ENCODE results near the gene VIL1. TPM values are rescaled to one million over a fixed set of nuclear protein-coding genes. Genes with fewer than 3 reads are reported as not detected.

The VIL1 gene
- polyA plus RNA-seq (ENCODE audit: insufficient read length in 4 of 4) = 10 to 100 TPM in 3 of 4 donors, under 1 TPM in 1; 0.75 to 28.8 (median 19.5) TPM

DNA sequence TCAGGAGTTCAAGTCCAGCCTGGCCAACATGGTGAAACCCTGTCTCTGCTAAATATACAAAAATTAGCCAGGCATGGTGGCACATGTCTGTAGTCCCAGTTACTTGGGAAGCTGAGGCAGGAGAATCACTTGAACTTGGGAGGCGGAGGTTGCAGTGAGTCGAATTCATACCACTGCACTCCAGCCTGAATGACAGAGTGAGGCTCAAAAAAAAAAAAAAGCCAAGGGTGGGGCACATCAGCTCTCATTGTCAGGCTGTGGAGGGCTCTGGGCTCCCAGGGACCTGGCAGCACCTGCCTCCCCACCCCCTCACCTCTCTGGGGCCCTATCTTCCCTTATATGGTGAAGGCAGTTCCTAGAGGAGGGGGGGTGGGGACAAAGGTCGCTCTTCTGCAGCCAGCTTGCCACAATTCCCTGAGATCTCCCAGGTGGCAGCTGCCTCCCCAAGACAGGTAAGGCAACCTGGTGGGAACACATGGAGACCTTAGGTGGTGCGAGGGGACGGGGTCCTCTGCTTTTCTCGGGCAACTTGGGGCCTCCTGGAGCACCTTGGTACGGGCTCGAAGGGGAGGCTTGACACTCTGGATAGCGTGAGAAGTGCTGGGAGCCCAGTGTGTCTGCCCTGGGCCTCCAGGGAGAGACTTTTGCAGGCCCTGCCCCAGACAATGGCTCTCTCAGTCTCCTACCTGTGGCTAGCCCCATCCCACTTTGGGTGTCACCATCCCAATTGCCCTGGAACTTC, at the start of gene VIL1:
Gene VIL1 (plus strand): TSS at position 407 of the 742 bp plus-strand sequence. CDS start 4,656 bp downstream, outside the sequence.
- no peak for DNase-seq (ENCODE audit: low read depth in 4 of 4, low spot score in 3 of 4)

DNA sequence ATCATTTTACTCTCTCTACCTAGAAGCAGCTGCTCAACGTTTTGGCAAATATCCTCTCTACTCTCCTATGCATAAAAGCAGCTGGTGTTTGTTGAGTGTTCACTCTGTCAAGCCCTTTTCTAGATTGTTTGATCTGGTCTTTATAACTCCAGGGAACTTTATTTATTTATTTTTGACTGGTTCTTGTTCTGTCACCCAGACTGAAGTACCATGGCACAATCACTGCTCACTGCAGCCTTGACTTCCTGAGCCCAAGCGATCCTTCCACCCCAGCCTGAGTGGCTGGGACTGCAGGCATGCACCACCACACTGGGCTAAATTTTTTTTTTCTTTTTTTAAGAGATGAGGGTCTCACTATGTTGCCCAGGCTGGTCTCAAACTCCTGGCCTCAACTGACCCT, 49.6 kb upstream of the VIL1 start:
- no peak for DNase-seq (ENCODE audit: low read depth in 4 of 4, low spot score in 3 of 4)

DNA sequence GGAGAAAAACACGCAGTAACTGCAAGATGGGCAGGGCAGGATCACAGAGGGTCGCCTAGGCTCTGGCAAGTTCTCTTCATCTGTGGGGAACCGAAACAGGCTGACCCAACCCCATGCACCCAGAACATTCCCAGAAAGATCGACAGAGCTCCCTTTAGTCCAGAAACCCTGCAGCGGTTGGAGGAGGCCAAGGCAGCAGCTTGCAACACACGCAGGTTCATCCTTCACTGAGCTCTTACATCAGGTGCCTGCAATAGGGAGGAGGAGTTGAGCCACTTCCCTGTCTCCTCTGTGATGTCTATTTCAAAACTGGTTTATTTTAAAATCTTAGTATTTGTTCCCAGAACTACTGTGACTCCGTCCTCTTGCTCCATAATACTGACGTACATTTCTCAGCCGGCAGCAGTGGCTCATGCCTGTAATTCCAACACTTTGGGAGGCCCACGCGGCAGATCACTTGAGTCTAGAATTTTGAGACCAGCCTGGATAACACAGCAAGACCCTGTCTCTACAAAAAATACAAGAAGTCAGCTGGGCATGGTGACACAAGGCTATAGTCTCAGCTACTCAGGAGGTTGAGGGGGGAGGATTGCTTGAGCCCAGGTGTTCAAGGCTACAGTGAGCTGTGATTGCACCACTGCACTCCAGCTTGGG, 48.4 kb upstream of the VIL1 start:
- DNase-seq (ENCODE audit: low read depth in 4 of 4, low spot score in 3 of 4) = no peak

DNA sequence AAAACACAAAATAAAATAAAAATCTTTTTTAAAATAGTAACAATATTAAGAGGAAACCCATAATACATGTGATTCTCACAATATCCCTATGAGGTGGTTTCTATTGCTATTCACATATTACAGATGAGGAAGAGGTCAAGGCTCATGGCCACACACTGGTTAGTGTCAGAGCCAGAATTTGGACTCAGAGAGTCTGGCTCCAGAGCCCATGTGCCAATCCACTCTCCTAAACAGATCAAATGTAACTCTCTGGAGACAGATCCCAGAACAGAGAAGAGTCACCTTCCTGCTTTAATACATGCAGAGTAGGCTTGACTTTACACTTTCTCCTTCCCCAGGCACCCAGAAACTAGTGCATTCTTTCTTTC, 47.0 kb upstream of the VIL1 start:
- DNase-seq (ENCODE audit: low read depth in 4 of 4, low spot score in 3 of 4) = no peak

DNA sequence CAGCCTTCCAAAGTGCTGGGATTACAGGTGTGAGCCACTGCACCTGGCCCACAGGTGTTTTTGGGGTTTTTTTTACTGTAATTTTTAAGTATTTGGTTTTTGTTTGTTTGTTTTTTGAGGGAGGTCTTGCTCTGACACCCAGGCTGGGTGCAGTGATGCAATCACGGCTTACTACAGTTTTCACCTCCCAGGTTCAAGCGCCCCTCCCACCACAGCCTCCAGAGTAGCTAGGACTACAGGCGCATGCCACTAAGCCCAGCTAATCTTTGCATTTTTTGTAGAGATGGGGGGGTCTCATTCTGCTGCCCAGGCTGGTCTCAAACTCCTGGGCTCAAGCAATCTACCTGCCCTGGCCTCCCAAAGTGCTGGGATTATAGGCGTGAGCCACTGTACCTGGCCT, 44.1 kb upstream of the VIL1 start:
- DNase-seq (ENCODE audit: low read depth in 4 of 4, low spot score in 3 of 4) = no peak

DNA sequence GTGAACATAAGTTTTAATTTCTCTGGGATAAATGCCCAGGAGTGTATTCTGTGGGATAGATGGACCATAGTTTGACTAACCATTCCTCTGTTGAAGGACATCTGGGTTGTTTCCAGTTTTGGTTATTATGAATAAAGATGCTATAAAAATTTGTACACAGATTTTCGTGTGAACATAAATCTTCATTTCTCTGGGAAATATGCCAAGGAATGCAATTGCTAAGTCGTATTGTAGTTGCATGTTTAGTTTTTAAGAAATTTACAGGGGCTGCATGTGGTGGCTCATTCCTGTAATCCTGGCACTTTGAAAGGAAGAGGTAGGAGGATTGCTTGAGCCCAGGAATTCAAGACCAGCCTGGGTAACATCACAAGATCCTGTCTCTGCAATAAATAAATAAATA, 43.7 kb upstream of the VIL1 start:
- DNase-seq (ENCODE audit: low read depth in 4 of 4, low spot score in 3 of 4) = no peak

DNA sequence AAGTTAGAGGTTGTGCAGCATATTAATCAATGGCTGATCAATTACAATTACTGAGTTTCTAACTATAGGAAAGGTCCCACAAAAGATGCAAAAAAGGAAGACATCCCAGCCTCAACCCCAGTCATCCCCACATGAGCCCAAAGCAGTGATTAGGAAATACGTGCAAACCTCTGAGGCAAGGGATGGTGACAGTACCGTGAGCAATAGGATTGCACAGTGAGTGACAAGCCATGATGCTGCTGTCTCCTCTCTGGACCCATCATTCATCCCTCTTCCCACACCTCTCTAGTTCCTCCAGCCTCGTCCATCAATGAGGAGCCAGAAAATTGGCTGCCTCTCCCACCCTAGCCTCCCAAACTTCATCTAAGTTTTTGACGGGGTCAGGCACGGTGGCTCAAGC, 40.9 kb upstream of the VIL1 start:
- DNase-seq (ENCODE audit: low read depth in 4 of 4, low spot score in 3 of 4) = no peak

DNA sequence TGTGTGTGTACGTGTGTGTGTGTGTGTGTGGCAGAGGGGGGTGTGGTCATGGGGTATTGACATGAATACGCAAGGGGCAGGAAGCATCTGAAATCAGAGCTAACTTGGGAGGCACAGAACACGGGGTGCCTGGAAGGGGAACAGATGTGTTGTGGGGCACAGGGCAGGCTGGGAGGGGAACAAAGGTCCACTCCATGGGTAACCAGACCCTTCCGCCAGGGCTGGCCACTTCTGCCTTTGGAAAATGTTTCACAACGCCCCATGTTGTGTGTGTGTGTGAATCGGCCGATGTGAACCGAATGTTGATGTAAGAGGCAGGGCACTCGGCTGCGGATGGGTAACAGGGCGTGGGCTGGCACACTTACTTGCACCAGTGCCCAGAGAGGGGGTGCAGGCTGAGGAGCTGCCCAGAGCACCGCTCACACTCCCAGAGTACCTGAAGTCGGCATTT, 37.0 kb upstream of the VIL1 start, which contains the start of gene SLC11A1:
Gene SLC11A1 (plus strand): TSS at position 358 of the 451 bp plus-strand sequence. CDS start 96 bp downstream, outside the sequence.
- no peak for DNase-seq (ENCODE audit: low read depth in 4 of 4, low spot score in 3 of 4)

DNA sequence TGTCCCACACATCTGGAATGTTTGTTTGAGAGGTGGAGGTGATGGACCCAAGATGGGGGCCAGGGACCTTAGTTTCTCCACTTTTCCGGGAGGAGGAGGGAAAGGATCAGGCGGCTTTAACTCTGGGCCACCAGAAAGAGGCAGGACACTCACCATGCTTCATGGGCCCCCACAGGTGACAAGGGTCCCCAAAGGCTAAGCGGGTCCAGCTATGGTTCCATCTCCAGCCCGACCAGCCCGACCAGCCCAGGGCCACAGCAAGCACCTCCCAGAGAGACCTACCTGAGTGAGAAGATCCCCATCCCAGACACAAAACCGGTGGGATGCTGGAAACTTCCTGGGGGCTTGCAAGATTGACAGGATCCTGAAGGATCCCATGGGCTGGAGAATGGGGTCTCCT, 36.1 kb upstream of the VIL1 start:
- DNase-seq (ENCODE audit: low read depth in 4 of 4, low spot score in 3 of 4) = no peak

DNA sequence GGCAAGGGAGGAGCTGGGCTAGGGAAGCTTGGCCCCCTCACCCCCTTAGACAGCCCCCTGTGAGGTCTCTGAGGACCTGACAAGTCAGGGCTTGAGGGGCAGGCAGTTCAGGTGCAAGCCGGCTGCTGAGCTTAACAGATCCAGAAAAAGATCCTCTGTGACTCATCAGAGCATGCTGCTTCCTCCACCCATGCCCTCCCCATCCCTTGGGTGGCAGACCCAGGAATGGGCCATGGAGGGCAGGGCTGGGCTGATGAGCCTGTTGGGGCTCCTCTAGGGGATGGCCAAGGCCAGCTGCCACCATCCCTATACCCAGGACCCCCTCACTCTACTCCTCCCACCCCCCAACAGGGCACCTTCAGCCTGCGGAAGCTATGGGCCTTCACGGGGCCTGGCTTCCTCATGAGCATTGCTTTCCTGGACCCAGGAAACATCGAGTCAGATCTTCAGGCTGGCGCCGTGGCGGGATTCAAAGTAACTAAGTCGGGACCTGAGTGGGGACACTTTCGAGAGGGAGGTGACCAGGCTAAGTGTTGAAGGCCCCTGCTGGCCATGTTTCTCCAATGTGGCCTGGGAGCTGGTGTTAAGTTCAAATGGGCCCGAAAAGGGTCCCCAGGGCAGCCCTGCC, 34.9 kb upstream of the VIL1 start:
- DNase-seq (ENCODE audit: low read depth in 4 of 4, low spot score in 3 of 4) = no peak

DNA sequence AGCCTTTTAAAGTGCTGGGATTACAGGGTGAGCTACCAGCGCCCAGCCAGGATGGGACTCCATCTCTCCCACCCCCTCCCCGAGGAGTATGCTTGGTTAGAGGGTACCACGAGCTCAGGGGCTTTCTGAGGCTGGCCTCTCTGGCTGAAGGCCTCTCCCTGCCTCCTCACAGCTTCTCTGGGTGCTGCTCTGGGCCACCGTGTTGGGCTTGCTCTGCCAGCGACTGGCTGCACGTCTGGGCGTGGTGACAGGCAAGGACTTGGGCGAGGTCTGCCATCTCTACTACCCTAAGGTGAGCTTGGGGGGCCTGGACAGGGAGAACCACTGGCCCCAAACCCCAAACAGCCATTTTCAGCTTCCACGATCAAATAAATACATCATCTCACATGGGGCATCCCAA, 33.9 kb upstream of the VIL1 start:
- DNase-seq (ENCODE audit: low read depth in 4 of 4, low spot score in 3 of 4) = no peak

DNA sequence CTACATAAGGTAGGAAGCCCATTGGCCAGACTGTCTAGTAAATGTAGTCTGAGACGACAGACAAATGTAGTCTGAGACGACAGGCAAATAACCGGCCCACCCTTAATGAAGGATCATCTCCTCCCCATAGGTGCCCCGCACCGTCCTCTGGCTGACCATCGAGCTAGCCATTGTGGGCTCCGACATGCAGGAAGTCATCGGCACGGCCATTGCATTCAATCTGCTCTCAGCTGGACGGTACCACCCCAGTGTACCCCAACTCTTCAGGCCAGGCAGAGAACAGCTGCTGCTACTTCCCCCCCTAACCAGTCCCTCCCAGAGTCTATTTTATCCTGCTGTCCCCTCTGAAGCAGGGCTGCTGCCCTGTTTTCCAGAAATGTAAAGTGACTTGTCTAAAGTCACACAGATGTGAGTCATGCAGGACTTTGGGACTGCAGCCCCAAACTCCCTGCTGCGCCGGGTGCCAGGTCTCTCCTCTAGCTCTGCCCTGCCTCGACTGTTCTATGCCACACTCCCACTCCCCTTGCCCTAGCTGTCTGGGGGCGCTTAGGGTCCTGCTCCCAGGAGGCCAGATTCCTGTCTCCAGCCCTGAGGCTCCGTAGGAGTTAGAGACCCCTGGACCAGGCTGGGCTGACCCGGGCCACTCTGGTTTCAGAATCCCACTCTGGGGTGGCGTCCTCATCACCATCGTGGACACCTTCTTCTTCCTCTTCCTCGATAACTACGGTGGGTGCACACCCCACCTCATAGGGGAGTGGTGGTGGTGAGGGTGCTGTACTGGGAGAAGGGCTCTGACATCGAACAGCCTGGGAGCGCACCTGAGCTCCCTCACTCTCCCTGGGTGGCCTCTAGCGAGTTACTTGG, 32.2 kb upstream of the VIL1 start:
- no peak for DNase-seq (ENCODE audit: low read depth in 4 of 4, low spot score in 3 of 4)

DNA sequence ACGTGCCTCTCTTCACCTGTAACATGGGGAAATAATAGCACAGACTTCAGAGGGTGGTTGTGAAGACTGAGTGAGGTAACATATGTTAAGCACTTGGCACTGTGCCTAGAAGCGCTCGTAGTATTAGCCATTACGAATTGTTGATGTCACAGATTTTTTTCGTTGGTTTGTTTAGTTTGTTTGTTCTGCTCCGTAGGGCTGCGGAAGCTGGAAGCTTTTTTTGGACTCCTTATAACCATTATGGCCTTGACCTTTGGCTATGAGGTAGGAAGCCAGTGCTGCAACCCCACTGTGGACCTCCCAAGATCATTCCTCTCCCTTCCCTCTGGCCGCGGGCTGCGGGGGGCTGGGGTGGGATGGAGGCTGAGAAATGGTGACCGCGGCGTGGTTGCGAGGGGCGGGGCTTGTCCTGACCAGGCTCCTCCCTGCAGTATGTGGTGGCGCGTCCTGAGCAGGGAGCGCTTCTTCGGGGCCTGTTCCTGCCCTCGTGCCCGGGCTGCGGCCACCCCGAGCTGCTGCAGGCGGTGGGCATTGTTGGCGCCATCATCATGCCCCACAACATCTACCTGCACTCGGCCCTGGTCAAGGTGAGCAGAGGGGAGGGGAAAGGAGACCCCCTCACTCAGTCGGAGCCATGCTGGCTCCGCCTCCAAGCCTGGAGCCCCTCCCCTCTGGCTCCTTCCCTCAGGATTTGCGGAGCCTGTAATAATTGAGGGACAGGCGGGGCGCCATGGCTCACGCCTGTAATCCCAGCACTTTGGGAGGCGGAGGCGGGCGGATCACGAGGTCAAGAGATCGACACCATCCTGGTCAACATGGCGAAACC, 31.3 kb upstream of the VIL1 start:
- no peak for DNase-seq (ENCODE audit: low read depth in 4 of 4, low spot score in 3 of 4)

DNA sequence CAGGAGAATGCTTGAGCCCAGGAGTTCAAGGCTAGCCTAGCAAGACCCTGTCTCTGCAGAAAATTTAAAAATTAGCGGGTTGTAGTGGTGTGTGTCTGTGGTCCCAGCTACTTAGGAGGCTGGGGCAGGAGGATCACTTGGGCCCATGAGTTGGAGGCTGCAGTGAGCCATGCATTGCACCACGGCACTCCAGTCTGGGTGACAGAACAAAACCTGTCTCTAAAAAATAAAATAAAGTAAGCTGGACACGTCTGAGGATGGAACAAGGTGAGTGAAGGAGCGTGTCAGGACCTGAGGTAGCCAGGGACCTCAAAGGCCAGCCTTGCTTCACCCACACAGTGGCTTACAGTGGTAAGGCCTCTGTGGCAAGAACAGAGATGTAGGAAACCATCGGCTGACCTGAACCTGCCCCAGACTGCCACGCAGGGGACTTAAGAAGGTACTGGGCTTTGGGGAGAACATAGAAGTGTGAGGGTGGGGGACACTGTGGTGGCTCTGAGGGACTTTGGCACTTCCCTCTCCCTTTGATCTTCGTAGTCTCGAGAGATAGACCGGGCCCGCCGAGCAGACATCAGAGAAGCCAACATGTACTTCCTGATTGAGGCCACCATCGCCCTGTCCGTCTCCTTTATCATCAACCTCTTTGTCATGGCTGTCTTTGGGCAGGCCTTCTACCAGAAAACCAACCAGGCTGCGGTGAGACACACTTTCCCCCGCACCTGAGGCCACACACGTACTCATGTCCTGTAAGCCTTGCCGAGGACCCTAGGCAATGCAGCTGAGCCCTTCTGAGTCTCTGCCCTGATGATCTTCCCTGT, 29.4 kb upstream of the VIL1 start:
- DNase-seq (ENCODE audit: low read depth in 4 of 4, low spot score in 3 of 4) = no peak

DNA sequence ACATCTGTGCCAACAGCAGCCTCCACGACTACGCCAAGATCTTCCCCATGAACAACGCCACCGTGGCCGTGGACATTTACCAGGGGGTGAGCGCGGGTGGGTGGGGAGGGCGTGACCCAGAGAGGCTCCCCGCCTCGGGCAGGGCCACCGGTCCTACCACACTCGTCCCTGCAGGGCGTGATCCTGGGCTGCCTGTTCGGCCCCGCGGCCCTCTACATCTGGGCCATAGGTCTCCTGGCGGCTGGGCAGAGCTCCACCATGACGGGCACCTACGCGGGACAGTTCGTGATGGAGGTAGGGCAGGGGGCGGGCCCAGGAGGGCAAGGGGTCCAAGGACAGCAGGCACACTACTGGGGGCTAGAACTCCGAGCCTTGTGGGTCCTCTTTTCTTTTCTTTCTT, 27.7 kb upstream of the VIL1 start:
- no peak for DNase-seq (ENCODE audit: low read depth in 4 of 4, low spot score in 3 of 4)

DNA sequence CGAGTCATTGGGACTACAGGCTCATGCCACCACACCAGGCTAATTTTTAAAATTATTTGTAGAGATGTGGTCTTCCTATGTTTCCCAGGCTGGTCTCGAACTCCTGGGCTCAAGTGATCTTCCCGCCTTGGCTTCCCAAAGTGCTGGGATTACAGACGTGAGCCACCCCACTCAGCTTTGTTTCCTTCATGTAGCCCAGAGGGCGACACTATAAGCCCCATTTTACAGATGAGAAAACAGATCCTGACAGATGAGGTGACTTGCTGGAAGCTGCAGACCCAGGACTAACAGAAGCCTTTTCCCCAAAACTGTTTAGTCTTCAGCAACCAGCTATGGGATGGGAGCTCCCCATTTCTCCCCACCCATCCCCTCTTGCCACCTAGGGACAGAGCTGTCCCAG, 26.5 kb upstream of the VIL1 start:
- no peak for DNase-seq (ENCODE audit: low read depth in 4 of 4, low spot score in 3 of 4)

DNA sequence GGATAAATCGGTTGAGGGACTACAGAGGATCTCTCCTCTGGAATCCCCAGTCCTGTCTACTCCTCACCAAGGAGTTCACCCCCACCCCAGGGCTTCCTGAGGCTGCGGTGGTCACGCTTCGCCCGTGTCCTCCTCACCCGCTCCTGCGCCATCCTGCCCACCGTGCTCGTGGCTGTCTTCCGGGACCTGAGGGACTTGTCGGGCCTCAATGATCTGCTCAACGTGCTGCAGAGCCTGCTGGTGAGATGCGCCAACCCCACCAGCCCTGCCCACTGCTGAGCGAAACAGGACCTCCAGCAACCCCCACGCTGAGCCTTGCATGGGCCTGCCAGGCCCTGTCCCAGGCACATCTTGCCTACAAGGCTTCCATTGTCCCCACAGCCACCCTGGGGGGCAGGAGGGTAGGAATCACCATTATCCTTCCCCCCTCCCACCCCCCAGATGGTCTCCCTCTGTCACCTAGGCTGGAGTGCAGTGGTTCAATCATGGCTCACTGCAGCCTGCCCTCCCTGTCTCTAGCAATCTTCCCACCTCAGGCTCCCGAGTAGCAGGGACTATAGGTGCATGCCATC, 25.9 kb upstream of the VIL1 start:
- DNase-seq (ENCODE audit: low read depth in 4 of 4, low spot score in 3 of 4) = no peak

DNA sequence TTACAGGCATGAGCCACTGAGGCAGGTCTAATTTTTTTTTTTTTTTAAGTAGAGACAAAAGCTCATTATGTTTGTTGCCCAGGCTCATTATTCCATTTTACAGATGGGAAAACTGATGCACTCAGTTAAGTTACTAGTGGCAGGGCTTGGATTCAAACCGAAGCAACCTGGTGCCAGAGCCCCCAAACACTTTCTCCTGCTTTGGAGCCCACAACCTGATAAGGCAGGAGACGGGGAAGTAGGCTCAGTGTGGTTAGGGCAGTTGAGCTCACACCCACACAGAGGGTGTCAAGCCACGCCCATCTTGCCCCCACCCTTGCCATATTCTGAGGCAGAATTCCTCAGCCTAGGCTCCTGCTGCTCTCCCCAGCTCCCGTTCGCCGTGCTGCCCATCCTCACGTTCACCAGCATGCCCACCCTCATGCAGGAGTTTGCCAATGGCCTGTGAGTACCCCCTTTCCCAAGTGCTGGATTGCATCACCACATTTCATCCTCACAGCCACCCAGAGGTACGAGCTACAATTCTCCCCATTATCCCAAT, 25.1 kb upstream of the VIL1 start:
- no peak for DNase-seq (ENCODE audit: low read depth in 4 of 4, low spot score in 3 of 4)

All from left renal pelvis (tissue), 4 donors.